Activated T-cell treated with anti-CD3 and anti-CD28 coated beads for 4 hours (primary cell): Measurements from ENCODE around the gene PPP2R2D.

Experiments used
- DNase-seq: peaks from one replicate; pipeline ENCODE4 v3.0.0-alpha.2; 2020

The PPP2R2D gene

DNA sequence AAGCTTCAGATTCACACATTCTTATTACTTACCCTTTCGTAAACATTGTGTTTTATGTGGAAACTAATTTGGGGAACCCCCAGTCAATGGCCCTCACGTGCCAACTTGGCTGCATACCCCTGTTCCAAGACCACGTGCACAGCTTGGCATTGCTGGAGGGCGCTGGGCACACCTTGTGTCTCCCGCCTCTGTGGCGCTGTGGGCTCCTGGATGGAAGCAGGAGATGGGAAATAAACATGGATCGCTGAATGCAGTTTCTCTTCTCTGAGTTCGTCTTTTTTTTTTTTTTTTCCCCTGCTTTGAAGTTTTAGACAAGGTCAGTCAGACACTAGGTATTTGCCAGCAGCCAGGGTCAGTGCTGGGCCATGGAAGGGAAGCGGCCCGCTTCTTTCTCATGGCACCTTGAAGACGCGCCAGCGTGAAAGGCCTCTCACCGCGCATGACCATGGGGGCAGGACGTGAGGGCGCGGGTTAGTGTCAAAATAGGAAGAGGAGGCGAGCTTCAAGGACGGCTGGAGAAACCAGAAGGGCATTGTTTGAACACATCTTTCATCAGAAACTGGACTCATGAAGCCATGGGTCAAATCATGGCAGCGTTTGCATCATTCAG lies 53.7 kb downstream of the PPP2R2D start:
- no peak for DNase-seq

DNA sequence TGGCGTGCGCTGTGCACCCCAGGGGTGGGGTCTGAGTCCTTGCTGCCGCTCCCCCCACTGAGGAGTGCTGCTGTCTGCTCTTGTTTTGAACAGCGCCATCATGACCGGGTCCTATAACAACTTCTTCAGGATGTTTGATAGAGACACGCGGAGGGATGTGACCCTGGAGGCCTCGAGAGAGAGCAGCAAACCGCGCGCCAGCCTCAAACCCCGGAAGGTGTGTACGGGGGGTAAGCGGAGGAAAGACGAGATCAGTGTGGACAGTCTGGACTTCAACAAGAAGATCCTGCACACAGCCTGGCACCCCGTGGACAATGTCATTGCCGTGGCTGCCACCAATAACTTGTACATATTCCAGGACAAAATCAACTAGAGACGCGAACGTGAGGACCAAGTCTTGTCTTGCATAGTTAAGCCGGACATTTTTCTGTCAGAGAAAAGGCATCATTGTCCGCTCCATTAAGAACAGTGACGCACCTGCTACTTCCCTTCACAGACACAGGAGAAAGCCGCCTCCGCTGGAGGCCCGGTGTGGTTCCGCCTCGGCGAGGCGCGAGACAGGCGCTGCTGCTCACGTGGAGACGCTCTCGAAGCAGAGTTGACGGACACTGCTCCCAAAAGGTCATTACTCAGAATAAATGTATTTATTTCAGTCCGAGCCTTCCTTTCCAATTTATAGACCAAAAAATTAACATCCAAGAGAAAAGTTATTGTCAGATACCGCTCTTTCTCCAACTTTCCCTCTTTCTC lies 55.0 kb downstream of the PPP2R2D start:
- DNase-seq: no peak

DNA sequence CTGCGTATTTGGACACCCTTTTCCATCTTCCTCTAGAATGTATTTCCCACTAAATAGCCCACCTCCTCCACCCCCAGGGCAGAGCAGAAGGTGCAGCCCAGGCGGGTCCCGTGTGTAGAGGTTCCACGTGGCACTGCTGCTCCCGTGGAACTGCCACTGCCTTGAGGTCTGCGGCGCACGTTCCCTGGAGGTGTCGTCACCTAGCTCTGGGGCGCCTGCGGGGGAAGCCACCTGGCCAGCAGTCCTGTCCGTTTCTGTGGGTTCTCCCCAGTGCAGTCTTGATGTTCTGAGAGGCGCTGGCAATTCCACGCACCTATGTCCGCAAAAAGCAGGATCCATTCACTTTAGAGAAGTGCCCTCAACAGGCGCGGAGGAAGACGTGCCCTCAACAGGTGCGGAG lies 59.0 kb downstream of the PPP2R2D start:
- DNase-seq: no peak

DNA sequence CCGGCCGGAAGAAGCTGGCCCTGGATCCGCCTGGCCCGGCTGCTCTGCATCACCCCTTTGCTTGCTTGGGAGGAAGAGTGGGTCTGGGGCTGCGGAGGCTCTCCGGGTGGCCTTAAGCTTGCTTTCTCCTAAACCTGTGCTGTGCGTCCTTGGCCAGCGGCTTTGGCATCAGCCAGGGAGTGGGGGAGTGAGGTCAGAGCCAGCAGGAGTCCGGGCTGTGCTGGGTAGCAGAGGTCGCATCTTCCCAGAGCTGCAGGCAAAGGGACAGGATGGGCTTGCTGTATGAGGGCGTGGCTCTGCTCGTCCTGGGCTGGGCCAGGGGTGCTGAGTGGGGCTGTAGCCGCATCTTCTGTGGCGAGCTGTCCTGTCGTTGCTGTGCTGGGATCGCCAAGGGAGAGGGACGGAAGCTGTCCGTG lies 59.8 kb downstream of the PPP2R2D start:
- no peak for DNase-seq

DNA sequence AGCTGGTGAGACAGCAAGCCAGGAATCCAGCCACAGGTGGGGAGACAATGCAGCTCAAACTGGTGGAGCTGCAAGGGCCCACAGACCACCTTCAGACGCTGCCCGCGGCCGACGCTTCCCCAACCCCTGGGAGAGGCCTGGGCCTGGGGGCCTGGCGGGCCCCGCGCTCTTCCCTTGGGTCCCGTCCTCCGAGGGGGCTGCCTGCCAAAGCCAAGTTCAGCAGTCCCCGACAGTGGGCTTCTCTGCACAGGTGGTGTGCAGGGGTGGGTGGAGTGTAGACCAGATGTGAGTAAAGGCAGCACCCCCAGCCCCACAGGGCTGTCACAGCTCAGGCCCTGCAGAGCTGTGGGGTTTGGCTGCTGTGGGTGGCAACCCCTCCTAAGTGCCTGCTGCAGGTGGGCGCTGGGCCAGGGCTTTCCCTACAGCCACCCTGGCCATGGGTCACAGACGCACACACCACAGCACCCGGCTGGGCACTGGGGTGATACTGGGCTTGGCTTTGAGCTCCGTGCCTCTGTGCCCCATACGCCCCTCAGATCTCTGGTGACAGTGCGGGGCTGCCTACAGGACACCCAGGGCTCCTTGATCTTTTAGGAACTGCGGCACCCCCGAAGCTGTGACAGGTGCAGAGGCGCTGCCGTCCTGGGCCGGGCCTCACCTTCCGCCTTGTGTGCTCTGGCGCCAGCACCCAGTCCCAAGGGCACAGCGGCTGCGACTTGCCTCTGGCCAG lies 60.4 kb downstream of the PPP2R2D start:
- DNase-seq: no peak

DNA sequence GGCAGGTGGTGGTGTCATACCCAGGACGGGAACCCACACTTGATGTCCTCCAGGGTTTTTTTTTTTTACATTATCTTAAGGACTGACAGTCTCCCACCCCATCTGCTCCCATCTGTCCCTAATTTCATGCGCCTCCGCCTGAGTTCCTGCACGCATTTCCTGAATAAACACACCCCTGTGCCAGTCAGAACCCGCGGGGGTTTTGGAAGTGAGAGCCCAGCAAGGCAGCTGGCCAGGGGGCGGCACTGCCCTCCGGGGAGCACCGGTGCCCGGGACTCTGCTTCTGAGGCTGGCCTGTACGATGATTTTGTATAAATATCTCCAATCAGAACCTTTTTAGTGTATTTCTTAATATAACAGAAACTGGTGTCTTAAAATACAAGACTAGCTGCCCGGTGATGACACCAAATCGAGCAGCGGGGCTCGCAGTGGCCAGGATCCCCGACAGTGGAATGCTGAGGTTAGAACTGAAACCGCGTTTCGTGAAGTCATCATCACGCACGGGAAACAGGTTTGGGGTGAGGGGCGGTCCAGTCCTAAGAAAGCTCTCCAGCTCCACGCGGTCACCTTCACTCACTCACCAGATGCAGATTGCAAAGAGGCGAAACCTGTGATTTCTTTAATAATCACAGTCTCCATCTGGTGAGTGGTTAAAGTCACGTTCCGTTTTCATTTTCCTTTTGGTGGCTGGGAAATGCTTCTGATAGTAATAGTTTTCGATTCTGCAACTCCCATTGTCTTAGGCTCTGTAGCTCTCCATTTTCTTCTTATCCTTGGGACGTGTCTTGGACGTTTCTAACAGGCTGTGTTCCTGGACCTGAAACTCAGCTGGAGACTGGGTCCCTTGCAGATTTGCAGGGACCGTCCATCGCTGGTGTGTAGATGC lies 61.2 kb downstream of the PPP2R2D start:
- DNase-seq: no peak

DNA sequence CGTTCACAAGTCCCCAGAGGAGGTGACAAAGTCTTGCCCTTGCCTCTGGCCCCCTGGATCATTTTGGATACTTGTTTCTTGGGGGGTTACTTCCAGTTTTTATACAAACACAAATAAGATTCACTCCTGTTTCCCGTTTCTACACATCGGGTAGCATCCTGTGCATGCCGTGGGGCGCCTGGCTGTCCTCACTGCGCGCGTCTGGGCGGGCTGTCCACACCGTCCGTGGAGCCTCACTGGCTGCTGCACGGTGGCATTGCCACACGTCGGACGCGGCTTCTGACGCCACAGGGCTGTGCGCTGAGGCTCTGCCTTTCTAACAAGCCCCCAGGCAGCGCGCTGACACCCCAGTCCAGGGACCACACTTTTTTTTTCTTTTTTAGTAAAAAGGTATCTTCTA lies 62.5 kb downstream of the PPP2R2D start:
- DNase-seq: no peak

DNA sequence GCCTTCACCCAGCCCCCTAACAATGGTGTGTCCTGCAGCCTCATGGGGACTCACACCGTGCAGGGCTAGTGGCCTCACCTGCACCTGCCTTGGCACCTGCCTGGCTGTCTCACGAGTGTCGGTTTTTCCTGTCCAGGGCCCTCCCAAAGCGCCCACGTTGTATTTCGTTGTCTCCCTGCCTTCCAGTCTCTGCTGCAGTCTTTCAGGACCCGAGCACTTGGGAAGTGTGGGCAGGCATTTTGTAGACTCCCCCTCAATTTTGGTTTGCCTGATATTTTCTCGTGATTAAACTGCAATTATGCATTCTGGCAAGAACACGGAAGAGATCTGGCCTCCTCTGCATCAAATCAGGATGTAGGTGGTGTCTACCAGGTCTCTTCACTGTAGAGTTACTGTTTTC lies 63.0 kb downstream of the PPP2R2D start:
- DNase-seq: no peak

DNA sequence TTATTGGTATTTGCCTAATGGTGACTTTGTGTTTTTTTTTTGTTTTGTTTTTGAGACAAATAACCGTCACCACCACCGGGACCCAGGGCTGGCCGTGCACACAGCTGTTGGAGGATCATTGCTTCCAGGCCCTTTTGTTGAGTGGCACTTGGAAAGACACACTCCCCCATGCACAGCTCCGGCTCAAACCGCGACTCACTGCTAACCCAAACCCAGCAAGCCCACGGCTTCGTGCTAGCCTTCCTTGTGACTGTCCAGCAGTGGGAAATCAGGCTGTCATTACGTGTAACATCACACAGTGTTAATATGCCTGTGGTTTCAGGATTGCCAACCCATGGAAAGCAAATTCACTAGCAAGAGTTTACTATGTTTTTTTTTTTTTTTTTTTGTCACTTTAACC lies 63.5 kb downstream of the PPP2R2D start:
- DNase-seq: no peak

DNA sequence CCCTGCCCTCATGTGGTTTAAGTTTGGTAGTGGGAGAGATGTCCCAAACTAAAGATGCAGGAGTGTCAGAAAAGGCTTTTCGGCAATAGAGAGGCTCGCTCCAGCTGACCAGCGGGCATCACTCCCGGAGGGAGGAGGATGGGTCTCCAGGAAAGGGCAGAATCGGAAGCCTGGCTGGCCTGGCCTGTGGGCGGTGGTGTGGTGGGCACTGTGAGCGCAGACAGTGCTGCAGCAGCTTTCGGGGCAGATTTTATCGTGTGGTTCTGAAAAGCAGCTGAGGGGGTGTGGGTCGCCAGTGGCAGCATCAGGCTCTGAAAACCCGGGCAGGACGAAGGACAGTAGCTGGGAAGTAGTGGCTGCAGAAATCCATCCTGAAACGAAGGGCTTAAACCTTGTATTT lies 68.1 kb downstream of the PPP2R2D start:
- no peak for DNase-seq

DNA sequence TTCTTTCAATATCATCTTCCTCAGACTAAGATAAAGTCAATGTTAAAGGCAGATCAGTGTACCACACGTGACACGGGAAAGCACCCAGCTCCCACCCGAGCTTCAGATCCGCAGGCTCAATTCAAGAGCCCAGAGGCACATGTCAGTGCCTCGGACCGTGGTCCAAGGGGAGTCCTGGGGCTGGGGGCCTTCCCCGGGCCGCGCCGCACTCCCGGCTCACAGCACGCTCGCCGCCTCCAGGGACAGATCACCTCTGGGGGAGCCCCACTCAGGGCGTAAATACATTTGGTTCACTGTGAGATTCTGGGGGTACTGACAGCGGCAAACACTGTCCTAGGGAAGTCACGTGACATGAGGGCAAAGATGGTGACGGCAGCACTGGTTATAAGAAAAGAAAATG lies 70.1 kb downstream of the PPP2R2D start:
- no peak for DNase-seq

DNA sequence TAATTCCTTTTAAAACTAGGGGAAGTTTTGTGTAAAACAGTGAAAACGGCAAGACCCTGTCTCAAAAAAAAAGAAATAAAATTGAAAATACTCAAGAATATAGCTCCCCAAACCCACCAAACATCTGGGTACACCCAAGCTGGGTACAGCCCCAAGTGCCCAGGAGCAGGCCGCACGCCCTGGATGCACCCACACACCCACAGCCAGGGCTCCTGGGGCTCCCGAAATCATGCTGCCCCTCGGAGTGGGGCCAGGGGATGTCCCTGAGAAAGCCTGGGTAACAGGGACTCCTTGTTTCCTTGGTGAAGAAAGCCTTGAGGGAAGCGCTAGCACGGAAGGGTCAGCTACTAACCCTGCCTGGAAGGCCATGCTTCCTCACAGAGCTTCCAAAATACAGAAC lies 70.8 kb downstream of the PPP2R2D start:
- DNase-seq: no peak

DNA sequence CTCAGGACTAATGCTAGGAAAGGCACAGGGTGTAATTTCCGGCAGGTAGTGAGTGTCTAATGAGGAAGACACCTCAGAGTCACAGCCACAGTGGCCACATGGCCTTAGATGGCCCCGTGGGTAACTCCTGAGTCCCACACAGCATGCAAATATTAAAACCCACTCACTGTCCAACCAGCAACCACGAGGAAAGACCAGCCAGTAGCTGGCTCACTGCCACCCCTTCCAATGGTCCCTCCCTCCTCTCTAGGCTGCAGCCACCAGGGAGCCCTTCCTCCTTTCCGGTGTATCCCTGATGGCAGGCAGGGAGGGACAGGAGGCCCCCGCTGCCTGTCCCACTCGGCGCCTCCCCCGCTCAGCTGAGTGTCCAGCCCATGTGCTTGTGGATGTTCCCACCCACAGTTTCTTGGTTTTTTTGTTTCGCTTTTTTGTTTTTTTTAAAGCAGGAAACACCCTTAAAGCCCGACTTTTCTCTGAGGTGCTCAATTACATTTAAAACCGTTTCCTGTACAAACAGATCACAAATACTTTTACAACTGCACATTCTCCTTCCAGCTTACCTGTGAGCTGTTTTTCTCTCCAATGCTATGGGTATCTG lies 71.8 kb downstream of the PPP2R2D start:
- DNase-seq: no peak

DNA sequence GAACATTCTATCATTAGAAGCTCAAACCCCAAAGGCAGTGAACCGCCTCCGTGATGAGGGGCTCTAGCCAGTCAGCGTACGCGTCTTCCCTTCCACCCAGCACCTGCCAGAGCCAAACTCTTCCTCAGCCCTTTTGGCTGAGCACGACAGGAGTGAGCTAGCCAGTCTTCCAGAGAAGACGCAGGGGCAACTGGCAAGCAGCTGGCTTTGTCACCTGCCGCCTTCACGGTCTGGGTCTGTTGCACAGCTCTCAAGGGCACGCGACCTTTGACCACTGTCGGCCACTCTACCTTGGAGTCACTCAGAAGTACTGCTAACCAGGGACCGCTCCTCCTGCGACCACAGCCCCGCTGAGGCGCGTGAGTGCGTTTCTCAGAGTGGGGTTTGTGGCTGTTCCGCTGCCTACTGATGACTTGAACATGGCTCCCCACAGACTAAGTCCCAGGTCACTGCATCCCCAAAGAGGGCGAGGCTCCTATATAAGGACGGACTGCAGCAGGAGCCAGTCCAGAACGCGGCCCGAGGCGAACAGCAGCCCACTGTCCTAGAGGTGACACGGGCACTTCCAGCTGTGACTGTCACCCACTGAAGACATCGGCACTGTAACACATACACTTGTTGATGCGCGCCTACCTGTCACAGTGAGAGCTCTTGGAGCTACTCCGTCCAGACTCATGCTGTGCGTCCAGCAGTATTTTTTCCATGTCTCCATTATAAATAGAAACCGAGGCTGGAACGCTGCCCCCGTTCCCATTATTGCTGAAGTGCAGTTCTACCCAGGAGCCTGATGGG lies 72.5 kb downstream of the PPP2R2D start:
- DNase-seq: no peak

DNA sequence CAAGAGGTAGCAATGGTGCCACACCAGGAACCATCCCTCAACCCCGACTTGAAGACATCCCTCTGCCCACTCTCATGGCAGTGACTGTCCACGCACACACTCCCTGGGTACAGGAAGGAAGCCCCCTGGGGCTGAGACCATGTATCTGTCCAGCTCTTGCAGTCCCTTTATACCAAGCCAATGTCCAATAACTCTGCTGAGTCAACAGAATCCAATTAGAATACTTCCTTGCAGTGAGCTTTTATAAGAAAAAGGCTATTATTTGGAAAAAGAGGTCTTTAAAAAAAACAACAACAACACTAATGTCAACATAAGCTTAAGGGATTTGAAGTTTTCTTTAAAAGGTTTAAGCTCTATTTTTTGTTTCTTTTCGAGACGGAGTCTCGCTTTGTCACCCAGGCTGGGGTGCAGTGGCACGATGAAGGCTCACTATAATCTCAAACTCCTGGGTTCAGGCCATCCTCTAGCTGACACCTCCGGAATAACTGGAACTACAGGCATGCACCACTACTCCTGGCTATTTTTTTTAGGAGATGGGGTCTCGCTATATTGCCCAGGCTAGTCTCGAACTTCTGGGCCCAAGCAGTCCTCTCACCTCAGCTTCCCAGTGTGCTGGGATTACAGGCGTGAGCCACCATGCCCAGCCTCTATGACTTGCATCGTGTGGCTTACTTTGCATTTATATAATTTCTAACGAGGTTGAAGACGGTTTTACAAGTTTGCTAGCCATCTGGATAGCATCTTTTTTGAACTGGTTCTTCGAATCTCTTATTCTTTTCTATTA lies 73.4 kb downstream of the PPP2R2D start:
- DNase-seq: no peak

DNA sequence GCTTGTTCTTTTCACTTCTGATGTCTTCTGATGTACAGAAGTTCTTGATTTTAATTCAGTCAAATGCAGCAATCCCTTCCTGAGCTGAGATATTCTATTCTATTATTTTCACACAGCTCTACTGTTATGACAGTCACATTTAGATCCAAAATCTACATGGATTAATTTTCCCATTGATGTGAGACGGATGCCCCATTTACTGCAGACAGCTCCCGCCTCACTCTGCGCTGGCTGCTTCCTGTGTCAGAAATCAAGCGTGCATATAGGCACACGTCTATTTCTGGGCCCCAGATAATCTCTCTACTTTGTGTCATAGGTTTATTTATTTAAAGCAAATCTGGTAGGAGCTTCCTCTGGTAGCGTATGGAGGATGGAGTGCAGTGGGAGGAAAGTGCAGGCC lies 74.2 kb downstream of the PPP2R2D start:
- no peak for DNase-seq

DNA sequence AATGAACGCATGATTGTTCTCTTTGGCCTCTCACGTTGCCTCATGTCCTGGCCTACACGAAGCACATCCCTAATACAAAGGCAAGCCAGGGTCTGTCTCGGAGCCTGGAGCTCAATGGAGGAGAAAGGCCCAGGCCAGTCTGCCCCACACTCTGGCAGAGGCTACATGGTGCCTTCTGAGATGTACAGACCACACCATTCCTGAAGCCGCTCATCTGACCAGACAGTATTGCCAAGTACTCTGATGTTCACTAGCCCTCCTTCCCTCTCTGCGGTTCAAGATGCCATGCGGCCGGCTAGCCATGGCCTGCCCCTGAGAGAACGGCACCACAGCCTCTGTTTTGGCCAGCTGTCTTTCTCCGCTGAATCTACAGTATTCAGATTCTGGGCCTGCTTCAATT lies 75.0 kb downstream of the PPP2R2D start:
- DNase-seq: no peak

DNA sequence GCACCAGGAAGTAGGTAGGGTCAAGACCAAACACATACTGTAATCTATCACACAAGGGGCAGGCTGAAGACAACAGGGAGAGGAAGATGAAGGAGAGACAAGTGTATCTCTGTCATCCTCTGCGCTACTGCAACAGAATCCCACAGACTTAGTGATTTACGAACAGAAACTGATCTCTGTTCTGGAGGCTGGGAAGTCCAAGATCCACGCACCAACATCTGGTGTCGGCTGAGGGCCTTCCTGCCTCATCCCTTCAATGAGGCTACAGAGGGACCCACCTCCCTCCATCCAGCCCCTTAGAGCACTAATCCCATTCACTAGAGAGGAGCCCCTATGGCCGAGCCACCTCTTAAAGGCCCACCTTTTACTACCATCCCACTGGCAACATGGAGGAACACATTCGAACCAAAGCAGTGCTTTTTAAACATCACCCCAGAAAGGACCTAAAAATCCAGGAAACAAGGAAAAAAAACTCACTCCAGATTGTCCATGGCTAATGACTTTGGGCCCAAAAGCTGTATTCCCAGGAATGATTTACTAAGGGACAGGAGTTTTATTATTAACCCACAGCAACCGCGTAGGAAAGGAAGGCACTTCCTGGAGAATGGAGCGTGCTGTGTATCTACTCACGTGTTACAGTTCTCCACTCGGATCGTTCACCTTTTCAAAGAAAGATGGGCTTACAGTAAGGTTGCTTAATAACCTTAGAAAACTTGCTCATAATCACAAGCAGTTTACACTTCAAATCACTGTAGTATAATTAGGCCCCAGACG lies 76.7 kb downstream of the PPP2R2D start:
- DNase-seq: no peak

DNA sequence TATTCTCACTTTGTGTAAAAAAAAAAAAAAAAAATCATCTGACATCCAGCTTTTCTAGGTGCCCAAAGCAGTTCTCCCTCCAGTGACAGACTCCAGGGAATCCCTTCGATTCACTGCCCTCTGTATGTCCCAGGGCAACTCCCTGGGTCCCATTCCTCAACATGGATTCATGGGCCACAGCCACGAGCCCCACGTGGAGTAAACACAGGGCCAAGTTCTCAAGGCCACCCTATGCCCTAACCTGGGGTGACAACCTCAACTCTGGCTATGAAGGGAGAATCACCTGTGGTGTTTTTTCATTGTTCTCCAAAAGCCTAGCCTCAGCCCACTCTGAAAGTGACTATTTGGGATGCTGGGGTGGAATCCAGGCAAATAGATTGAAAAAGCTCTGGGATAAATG lies 77.6 kb downstream of the PPP2R2D start:
- DNase-seq: no peak

DNA sequence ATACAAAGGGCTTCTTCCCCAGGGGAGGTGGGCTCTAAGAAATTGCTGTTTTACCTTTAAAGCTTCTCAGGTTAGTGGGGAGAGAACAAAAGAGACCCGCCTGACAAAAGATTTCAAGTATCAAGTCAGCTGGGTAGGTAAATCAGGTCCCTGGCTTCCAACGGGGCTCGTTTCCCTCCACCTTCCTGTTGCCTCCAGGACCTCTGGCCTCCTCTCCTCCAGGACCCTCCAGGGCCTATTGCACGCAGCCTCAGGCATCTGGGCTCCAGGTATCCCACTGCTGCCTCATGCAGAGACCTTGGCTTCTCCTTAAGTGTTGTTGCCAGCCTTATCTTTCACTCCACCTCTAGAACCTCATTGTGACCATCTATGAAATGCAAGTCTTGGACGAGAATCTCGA lies 78.0 kb downstream of the PPP2R2D start:
- DNase-seq: no peak
